GM12878 (cell line): ENCODE measurements around the gene ZCRB1.

ENCODE experiments used
- CHD2 ChIP-seq: IDR thresholded peaks from 2 replicates; pipeline ENCODE4 v1.6.1; 2011; ENCODE audit warnings: low read depth, low read length, improper control_type of control experiment, borderline replicate concordance
- ETV6 ChIP-seq, 2 experiments: fragments of 450-650 bp in 1 of 2; IDR thresholded peaks in 1 of 2; conservative IDR thresholded peaks in 1 of 2; 2 replicates each; pipeline ENCODE4 v1.6.1; 2014; ENCODE audit warnings: antibody characterized with exemption in 1 of 2, borderline replicate concordance in 1 of 2, low read depth in 1 of 2, mild to moderate bottlenecking in 1 of 2, moderate library complexity in 1 of 2
- HDAC6 ChIP-seq: fragments of 200-600 bp; sonication (generic); IDR thresholded peaks from one replicate; pipeline ENCODE4 v1.8.0; 2017; ENCODE audit warnings: antibody characterized with exemption; ENCODE audit not compliant: unreplicated experiment
- KDM1A ChIP-seq: fragments of 200-600 bp; sonication (generic); IDR thresholded peaks from 2 replicates; pipeline ENCODE4 v1.6.1; 2016; ENCODE audit warnings: borderline replicate concordance
- MAX ChIP-seq: IDR thresholded peaks from 2 replicates; pipeline ENCODE4 v1.6.1; 2012; ENCODE audit warnings: low read depth, low read length, improper control_type of control experiment
- NFIC ChIP-seq: IDR thresholded peaks from 2 replicates; pipeline ENCODE4 v1.6.1; 2012; ENCODE audit warnings: low read depth, mild to moderate bottlenecking, inconsistent platforms, low read length, moderate library complexity
- POLR2A ChIP-seq: IDR thresholded peaks from 2 replicates; pipeline ENCODE4 v1.6.1; 2011; ENCODE audit warnings: low read depth, mild to moderate bottlenecking, low read length
- SMC3 ChIP-seq: IDR thresholded peaks from 2 replicates; pipeline ENCODE4 v1.6.1; 2011; ENCODE audit warnings: low read length, improper control_type of control experiment, borderline replicate concordance
- ZNF622 ChIP-seq: fragments of 450-650 bp; IDR thresholded peaks from 2 replicates; pipeline ENCODE4 v1.6.1; 2017; ENCODE audit warnings: mild to moderate bottlenecking, inconsistent platforms
- TF ChIP-seq, protein P1 (sequence below): IDR thresholded peaks from 2 replicates; pipeline ENCODE4 v1.6.1; 2012; ENCODE audit warnings: mild to moderate bottlenecking, low read depth, low read length
- TF ChIP-seq, protein P2 (sequence below), 3 experiments: IDR thresholded peaks in 2 of 3; conservative IDR thresholded peaks in 1 of 3; 2 replicates each; pipeline ENCODE4 v1.5.1; 2011; ENCODE audit warnings: low read depth in 3 of 3, low read length in 3 of 3, mild to moderate bottlenecking in 3 of 3, control low read depth in 2 of 3, moderate library complexity in 2 of 3, inconsistent platforms in 1 of 3, mixed read lengths in 1 of 3; ENCODE audit not compliant: control insufficient read depth in 2 of 3, insufficient read depth in 1 of 3; ENCODE audit errors: extremely low read depth in 1 of 3

DNA sequence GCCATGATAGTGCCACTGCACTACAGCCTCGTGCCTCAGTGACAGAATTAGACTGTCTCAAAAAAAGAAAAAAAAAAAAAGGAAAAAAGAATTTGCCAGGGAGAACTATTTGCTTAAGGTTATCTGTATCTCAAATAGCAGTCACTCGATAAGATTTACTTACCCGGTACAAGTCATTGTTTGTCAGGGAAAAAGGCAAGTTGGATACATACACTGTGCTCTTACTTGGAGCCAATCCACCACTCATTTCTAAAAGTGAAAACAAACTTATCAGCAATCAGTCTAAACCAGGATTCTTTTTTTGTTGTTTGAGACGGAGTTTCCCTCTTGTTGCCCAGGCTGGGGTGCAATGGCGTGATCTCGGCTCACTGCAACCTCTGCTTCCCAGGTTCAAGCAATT is 2.0 kb downstream of the ZCRB1 start:
- TF ChIP-seq ETV6 (conservative IDR thresholded peaks at IDR 0.05 in 1 of 2, IDR thresholded peaks at IDR 0.05 in 1 of 2; ENCODE audit: borderline replicate concordance in 1 of 2, low read depth in 1 of 2) (no peak), NFIC (no peak), ZNF622 (no peak), CHD2 (no peak), SMC3 (no peak), KDM1A (no peak), HDAC6 (no peak), POLR2A (no peak), MAX (no peak)
- TF ChIP-seq, protein P1, sequence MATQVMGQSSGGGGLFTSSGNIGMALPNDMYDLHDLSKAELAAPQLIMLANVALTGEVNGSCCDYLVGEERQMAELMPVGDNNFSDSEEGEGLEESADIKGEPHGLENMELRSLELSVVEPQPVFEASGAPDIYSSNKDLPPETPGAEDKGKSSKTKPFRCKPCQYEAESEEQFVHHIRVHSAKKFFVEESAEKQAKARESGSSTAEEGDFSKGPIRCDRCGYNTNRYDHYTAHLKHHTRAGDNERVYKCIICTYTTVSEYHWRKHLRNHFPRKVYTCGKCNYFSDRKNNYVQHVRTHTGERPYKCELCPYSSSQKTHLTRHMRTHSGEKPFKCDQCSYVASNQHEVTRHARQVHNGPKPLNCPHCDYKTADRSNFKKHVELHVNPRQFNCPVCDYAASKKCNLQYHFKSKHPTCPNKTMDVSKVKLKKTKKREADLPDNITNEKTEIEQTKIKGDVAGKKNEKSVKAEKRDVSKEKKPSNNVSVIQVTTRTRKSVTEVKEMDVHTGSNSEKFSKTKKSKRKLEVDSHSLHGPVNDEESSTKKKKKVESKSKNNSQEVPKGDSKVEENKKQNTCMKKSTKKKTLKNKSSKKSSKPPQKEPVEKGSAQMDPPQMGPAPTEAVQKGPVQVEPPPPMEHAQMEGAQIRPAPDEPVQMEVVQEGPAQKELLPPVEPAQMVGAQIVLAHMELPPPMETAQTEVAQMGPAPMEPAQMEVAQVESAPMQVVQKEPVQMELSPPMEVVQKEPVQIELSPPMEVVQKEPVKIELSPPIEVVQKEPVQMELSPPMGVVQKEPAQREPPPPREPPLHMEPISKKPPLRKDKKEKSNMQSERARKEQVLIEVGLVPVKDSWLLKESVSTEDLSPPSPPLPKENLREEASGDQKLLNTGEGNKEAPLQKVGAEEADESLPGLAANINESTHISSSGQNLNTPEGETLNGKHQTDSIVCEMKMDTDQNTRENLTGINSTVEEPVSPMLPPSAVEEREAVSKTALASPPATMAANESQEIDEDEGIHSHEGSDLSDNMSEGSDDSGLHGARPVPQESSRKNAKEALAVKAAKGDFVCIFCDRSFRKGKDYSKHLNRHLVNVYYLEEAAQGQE, result no peak
- TF ChIP-seq, protein P2, sequence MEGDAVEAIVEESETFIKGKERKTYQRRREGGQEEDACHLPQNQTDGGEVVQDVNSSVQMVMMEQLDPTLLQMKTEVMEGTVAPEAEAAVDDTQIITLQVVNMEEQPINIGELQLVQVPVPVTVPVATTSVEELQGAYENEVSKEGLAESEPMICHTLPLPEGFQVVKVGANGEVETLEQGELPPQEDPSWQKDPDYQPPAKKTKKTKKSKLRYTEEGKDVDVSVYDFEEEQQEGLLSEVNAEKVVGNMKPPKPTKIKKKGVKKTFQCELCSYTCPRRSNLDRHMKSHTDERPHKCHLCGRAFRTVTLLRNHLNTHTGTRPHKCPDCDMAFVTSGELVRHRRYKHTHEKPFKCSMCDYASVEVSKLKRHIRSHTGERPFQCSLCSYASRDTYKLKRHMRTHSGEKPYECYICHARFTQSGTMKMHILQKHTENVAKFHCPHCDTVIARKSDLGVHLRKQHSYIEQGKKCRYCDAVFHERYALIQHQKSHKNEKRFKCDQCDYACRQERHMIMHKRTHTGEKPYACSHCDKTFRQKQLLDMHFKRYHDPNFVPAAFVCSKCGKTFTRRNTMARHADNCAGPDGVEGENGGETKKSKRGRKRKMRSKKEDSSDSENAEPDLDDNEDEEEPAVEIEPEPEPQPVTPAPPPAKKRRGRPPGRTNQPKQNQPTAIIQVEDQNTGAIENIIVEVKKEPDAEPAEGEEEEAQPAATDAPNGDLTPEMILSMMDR (IDR thresholded peaks at IDR 0.05 in 2 of 3, conservative IDR thresholded peaks at IDR 0.05 in 1 of 3; ENCODE audit: control insufficient read depth in 2 of 3, extremely low read depth in 1 of 3, insufficient read depth in 1 of 3, low read depth in 3 of 3, low read length in 3 of 3), result no peak
